Measurements from ENCODE around the gene RBFOX1.

RBFOX1 gene

DNA sequence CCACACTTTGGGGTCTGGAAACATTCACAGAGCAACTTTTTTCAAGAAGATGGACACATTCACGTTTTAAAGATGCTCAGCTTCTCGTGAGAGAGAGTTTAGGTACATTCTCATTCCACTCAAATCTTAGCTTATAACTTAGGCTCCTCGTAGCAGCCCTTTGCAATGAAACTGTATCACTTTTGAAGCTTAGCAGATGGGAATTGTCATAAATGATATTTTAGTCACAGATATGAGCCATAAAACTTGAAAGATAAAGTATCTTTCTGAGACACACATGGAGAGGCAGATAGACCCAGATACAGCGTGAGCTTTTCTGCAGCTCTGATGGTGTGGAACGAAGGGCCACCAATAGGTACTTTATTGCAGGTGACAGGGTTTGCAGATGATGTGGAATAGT lies 41.1 kb downstream of the RBFOX1 start:
- no peak for DNase-seq (ENCODE audit: low spot score)

DNA sequence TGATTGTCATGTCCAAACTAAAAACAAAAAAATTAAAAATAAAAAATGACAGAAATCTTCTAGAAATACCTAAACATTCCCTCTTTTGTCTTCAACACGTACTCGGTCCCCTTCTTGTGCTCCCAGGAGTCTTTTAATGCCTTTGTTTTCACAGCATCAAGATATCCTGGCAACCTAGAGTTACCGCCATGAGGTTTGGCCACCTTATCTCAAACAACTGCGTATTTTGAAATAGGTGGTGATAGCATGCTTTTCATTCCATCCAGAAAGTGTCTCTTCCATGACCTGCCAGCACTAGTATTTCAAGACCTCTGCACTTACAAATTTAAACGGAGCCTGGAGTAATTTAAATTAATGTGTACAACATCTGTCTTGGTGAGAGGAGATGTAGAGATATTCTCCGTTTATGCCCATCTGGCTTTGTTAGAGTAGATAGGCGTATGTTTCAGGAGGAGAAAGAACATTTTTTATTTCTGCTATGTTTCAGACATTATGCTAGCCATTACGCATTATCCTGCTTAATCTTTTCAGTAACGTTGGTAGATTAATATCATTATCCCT lies 42.0 kb downstream of the RBFOX1 start:
- no peak for DNase-seq (ENCODE audit: low spot score)

DNA sequence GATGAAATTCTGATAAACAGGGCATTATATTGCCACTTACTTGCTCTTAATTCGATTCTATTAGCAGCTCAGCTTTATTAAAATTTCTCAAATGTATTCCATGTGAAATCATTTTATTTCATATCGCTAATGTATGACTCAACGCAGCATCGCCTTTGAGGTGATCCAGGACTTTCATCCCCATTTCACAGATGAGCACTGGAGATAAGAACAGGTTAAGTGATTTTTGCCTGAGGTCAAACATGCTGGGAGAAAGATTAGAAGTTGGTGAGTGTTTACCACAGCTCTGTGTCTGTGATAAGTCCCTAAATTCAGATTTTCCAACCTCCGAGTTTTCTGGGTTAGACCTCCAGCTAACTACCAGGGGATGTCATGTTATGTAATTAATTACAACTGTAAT lies 43.6 kb downstream of the RBFOX1 start:
- no peak for DNase-seq (ENCODE audit: low spot score)

- DNase-seq (ENCODE audit: low spot score) = no peak
Observed at GRCh38 chr16:7377231-7377630, 44.6 kb downstream of the RBFOX1 start.

DNA sequence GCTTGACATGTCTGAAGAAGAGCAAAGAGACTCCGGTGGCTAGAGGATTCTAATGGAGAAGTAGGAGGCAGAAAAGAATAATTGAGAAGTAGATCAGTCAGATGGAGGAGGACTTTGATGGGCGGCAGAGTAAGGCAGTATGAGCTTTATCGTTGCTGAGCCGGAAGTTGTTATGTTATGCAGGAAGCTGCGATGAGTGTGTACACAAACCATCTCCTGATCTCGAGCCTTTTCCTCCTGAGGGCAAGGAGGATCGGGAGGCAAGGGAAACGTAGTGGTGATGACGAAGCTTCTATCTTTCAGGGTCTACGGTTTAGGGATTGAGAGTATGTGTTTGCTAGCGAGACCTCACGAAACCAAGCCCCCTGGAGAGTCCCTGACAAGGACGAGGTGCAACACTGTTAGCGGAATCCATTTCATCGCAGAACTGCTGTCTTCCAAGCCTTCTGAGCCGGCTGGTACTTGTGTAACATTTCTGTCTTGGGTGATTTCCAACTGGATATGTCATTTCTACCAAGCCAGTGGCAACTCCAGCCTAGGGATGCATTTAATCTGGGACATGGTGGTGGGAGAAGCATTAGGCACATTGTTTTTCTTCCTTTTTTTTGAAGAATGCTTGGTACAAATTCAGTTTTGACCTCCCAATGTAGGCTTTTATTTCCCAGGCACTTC lies 45.5 kb downstream of the RBFOX1 start:
- DNase-seq (ENCODE audit: low spot score) = no peak

DNA sequence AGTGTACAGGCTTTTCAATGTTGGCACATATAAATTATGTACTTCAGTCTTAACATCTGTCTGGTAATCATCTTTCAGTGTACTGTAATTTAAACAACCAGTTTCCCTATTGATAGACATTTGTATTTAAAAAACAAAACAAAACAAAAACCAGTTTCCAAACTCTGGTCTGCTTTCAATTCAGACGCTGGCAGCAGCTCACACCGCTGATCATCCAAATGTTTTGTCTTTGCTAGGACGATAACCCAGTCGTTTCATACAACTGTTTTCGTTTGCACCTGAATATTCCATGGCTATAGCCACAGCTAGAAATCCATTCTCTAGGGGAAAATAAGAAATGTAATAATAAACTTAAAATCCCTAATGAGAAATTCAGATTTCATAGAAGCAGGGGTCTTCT lies 47.8 kb downstream of the RBFOX1 start:
- no peak for DNase-seq (ENCODE audit: low spot score)

- DNase-seq (ENCODE audit: low spot score) = no peak
Observed at GRCh38 chr16:7380911-7381310, 48.3 kb downstream of the RBFOX1 start.

GRCh38 chr16:7381671-7382070 lies 49.0 kb downstream of the RBFOX1 start:
- DNase-seq (ENCODE audit: low spot score) = no peak

- no peak for DNase-seq (ENCODE audit: low spot score)
Observed at GRCh38 chr16:7382521-7382920, 49.9 kb downstream of the RBFOX1 start.

DNA sequence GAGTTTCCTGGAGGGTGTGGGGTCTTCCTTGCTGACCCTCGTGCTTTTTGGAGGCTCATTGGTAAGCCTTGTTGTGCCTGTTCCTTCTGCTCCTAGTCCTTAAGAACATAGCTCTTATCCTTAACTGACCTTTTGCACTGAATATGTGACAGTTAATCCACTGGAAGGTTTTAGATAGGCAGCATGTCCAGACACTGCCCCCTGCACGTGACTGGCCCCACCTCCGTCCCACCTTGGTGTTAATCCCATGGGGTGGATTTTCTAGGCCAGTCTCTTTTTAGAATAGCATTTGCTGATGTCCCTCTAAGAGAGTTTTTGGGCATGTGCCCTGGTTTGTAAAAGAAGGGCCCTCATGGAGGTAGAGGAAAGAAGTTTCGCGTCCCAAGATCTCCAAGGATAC lies 58.3 kb downstream of the RBFOX1 start:
- DNase-seq (ENCODE audit: low spot score) = no peak

GRCh38 chr16:7391694-7392093 lies 59.0 kb downstream of the RBFOX1 start:
- DNase-seq (ENCODE audit: low spot score) = no peak

DNA sequence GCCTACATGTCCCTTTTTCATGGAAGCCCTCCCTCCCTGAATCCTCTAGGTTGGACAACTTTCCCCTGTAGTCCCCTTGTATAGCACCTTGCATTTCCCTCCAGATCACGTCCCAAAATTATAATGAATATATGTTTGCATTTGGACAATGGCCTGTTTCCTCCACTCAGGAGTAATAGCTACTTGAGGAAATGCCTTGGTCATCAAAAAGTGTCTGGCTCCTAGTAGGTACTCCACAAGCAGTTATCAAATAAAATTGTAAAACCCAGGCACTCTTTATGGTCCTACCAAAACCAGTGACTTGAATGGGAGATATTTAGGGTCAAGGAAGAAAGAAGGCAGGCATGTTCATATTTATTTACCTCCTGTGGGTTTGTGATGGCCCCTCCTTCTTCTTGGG lies 59.6 kb downstream of the RBFOX1 start:
- DNase-seq (ENCODE audit: low spot score) = no peak

DNA sequence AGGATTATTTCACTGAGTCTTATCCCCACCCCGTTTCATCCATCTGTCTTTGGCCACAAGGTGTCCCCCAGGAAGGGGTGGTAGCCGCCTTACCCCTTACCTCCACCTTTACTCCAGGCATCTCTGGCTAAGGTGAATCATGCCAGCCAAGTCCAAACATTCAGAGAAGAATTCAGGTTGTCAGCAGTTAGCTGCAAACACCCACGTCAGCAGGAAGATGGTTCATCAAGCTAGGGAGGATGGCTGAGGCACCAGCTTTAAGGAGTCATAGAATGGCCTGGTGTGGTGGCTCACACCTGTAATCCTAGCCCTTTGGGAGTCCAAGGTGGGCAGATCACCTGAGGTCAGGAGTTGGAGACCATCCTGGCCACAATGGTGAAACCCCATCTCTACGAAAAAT lies 61.0 kb downstream of the RBFOX1 start:
- DNase-seq (ENCODE audit: low spot score) = no peak

DNA sequence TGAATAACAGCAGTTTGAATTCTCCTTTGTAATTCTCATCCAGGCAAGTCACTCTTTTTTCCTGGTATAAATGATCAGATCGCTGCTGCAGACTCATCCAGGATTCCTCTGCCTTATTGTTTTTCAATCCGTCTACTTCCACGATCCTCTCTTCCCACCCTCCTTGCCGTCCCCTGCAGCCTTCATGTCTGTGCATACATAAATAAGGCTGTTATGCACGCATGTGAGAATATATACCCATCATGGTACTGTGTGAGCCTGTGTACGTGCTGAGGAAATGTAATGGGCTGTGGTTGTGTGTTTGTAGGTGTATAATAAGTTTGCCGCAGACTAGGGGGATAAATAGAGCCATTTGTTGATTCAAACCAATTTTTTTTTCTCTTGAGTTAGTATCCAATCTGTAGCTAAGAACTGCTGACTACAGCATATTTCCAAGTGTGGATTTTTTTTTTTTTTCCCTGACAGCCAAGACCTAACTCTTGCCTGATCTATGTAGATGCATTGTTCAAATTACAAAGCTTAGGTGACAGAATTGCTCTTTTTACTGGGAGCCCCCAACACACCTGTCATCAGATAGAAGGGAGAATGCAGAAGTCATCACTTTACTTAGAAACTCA lies 62.2 kb downstream of the RBFOX1 start:
- no peak for DNase-seq (ENCODE audit: low spot score)

- DNase-seq (ENCODE audit: low spot score) = no peak
Observed at GRCh38 chr16:7397901-7398300, 65.3 kb downstream of the RBFOX1 start.

DNA sequence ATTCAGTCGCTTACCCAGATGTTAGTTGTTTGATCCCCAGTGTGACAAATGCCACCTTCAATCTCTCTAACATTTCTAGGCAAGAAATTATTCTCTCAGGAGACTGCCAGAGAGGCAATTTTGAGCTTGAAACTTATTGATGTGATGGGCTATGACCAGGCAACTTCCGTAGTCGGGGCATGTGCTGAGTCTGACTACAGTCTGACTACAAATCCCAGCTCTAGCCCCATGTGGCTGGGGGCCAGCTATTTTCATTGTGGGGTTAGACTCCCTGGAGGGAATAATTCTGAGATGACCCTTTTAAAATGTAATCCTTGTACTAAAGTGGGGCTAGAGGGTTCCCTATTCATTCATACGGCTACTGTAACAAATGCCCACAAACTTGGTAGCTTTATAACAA lies 65.9 kb downstream of the RBFOX1 start:
- no peak for DNase-seq (ENCODE audit: low spot score)

DNA sequence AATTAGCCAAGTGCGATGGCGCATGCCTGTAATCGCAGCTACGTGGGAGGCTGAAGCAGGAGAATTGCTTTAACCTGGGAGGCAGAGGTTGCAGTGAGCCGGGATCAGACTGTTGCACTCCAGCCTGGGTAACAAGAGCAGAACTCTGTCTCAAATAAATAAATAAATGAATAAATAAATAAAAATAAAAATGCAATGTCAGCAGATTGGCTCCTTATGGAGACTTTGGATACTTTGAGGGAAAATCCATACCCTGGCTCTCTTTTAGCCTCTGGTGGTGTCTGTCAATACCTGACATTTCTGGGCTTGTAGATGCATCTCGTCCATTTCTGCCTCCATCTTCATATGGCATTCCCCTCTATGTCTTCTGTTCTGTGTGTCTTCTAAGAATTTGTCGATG lies 66.7 kb downstream of the RBFOX1 start:
- DNase-seq (ENCODE audit: low spot score) = no peak

DNA sequence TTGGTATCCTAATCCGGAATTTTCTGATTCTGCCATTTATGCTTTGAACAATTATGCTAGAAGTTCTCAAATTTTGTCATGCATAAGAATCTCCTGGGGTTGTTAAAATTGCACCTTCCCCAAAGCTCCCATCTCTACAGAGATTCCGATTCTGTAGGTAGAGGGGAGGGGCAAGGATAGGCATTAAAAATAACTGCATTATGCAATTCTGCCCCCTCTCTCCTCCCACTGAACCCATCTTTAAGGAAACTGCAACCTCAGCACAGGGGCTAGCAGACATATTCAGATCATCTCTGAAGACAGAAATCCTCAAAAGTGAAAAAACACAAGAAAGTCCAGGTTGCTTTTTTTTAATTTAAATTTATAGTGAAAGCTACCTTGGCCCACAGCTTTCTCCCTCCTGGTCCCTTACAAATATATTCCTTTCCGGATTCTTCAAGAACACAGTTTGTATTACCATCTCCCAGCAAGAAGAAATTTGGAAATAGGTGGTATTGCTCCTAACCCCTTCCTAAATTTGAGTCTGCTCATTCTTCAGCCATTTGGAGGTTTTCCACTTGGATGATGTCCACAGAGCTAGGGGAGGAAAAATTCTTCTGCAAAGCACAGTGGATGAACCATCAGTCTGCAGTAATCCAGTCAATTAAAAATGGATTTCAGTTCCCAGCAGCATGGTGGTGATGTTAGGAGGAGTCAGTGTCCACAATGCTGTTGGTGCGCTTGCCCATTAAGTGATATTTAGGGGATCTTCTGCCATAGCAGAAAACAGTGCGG lies 67.7 kb downstream of the RBFOX1 start:
- no peak for DNase-seq (ENCODE audit: low spot score)

- DNase-seq (ENCODE audit: low spot score) = no peak
Observed at GRCh38 chr16:7404217-7404616, 71.6 kb downstream of the RBFOX1 start.

DNA sequence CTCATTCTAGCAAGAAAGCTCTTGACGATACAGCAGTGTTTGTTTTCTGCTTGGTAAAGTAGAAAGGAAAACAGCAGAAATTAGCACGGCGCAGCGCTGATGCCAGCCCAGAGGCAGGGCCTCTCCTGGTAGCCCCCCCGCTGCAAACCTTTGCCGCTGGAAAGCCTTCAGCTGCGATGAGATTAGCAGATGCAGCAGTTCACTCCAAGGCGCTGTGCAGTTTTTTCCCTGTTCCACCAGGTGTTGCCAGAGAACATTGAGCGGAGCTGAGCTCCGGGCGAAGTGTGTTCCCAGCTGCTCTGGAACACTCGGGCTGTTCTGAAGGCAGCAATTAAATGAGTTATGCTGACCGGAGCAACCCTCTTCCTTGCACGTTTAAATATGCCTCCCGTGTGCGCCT lies 72.5 kb downstream of the RBFOX1 start:
- no peak for DNase-seq (ENCODE audit: low spot score)

GRCh38 chr16:7408700-7409365 lies 76.2 kb downstream of the RBFOX1 start:
- no peak for DNase-seq (ENCODE audit: low spot score)

DNA sequence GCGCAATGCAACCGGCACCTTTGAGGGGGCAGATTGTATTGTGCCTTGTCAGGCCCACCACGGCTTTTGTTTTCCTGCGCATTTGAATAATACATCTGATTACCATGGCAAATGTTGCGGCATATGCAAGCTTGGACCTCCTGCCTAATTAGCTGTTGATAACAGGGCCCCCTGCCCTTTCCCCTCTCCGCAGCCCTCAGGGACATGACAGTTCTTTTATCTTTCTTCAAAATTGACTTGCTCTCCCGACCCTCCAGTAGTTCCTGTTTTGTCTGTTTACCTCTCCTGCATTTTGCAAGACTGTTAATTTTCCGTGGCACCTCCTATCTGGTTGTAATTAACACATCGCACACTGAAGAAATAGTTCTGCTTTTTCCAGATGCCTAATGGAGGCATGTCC lies 86.8 kb downstream of the RBFOX1 start:
- no peak for DNase-seq (ENCODE audit: low spot score)

DNA sequence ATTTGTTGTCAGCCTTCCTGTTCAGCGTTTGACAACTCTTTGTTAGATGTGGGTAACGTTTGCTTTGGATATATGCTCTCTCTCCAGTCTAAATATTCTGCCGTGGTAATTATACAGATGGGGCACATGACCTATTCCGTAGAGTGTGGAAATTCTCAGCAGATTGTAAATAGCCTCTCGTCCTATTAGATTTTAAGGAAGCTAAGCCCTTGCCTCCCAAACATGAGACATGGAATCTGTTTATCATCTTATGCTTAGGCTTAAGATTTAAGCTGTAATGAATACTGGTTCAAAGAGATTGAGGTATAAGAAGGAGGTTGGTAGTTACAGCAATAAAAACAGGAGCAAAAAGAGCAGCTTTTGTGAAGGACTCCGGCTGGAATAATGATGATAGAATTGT lies 87.4 kb downstream of the RBFOX1 start:
- DNase-seq (ENCODE audit: low spot score) = no peak
